ENCODE measurements around the gene TIGD6.

DNA sequence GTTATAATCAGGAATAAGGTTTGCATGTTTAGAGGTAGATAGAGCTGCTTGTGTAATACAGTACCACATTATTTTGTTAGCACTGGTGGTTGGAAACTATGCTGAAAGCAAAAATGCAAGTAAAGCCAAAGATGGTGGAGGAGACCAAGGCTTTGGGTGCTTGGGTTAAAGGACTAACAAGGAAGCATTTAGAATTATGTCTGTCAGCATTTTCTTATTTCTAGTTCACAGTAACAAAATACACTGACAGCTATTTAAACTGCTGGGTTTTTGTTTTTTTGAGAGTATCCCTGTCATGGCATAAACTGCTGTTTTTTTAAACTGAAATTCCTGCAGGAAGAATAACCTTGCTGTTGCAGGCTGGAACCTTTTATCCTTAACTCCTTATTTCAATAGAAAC is 6.6 kb upstream of the TIGD6 start:
- TF ChIP-seq CTCF (conservative IDR thresholded peaks at IDR 0.05 in 1 of 2, IDR thresholded peaks at IDR 0.05 in 1 of 2; ENCODE audit: extremely low read depth in 1 of 2, insufficient read depth in 1 of 2, low read depth in 1 of 2, low read length in 2 of 2) (no peak), EZH2 (IDR thresholded peaks at IDR 0.05; ENCODE audit: borderline replicate concordance, low read length) (no peak)
